Smooth muscle cell (in vitro differentiated cells): ENCODE measurements around the gene ZMYM2. TPM values are rescaled to one million over a fixed set of nuclear protein-coding genes. Genes with fewer than 3 reads are reported as not detected.

Experiments
- DNase-seq: peaks from one replicate; lab custom pipeline; 2025; ENCODE audit not compliant: unreplicated experiment; lab: John Stamatoyannopoulos, UW
- H2AFZ ChIP-seq: fragments of 200-600 bp; sonication (generic); 2 replicates; pipeline ENCODE4 v1.6.0; 2016; ENCODE audit warnings: antibody characterized with exemption, low read depth, mild to moderate bottlenecking
- H3F3A ChIP-seq: fragments of 200-600 bp; sonication (generic); 2 replicates; pipeline ENCODE4 v1.6.0; 2017; ENCODE audit warnings: antibody characterized with exemption, low read depth
- H3K27ac ChIP-seq: fragments of 200-600 bp; sonication (generic); 2 replicates; pipeline ENCODE4 v1.5.1; 2016; ENCODE audit warnings: low read depth, mild to moderate bottlenecking
- H3K27me3 ChIP-seq: fragments of 200-600 bp; sonication (generic); 2 replicates; pipeline ENCODE4 v1.6.1; 2016; ENCODE audit warnings: low read depth, mild to moderate bottlenecking
- H3K36me3 ChIP-seq: fragments of 200-600 bp; sonication (generic); 2 replicates; pipeline ENCODE4 v1.5.1; 2016; ENCODE audit warnings: low read depth
- H3K4me1 ChIP-seq: fragments of 200-600 bp; sonication (generic); 2 replicates; pipeline ENCODE4 v1.5.1; 2016; ENCODE audit warnings: low read depth
- H3K4me2 ChIP-seq: fragments of 200-600 bp; sonication (generic); 2 replicates; pipeline ENCODE4 v1.6.0; 2016; ENCODE audit warnings: mild to moderate bottlenecking
- H3K4me3 ChIP-seq: fragments of 200-600 bp; sonication (generic); 2 replicates; pipeline ENCODE4 v1.5.1; 2016; ENCODE audit warnings: mild to moderate bottlenecking
- H3K79me2 ChIP-seq: fragments of 200-600 bp; sonication (generic); 2 replicates; pipeline ENCODE4 v1.6.0; 2016; ENCODE audit warnings: low read depth, mild to moderate bottlenecking
- H3K9ac ChIP-seq: fragments of 200-600 bp; sonication (generic); 2 replicates; pipeline ENCODE4 v1.6.0; 2016; ENCODE audit warnings: low read depth
- H3K9me3 ChIP-seq: fragments of 200-600 bp; sonication (generic); replicated peaks from 2 replicates; pipeline ENCODE4 v1.5.1; 2016; ENCODE audit warnings: low read depth
- H4K20me1 ChIP-seq: fragments of 200-600 bp; sonication (generic); 2 replicates; pipeline ENCODE4 v1.6.0; 2016; ENCODE audit warnings: low read depth
- WGBS: methylation state at CpG from one replicate; pipeline ENCODE4 v1.1.7; 2016; ENCODE audit warnings: low lambda C conversion rate; 5-methylcytosine and 5-hydroxymethylcytosine counted together
- polyA plus RNA-seq: library from polyadenylated mRNA; unstranded; fragments of >200 nt; fragmentation: Nextera tagmentation; extraction: Ambion mirVana; gene quantifications from 2 replicates; pipeline ENCODE4 v1.2.1, GENCODE V29; 2016
- total RNA-seq: library from RNA; depleted of rRNA; stranded (reverse); fragments of >200 nt; gene quantifications from 2 replicates; pipeline ENCODE4 v1.2.3, GENCODE V29; 2014
- TF ChIP-seq, protein P1 (sequence below): fragments of 200-600 bp; sonication (generic); IDR thresholded peaks from 2 replicates; pipeline ENCODE4 v1.5.1; 2017; ENCODE audit warnings: borderline replicate concordance, mild to moderate bottlenecking, antibody characterized with exemption; ENCODE audit not compliant: insufficient read depth, poor library complexity, severe bottlenecking

The ZMYM2 gene
- total and polyA plus RNA-seq, 2 experiments from 2014 or later: 29.9 to 107 TPM

DNA sequence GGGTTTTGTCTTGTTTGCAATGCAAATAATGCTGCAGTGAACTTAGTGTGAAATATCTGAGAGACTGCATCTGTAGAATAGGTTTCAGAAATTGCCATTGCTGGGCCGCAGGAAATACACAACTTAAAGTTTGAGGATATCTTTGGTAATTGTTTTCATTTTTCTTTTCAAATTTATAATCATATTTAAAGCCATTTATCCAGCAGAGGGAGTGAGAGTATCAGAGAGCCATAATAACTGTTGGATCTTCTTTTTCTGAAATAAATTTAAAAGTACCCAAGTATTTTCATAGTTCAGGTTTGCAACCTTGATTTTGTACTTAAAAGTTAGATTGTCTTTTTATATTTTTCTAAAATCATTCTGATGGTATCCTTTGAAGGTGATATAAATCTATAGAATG lies 99.4 kb downstream of the ZMYM2 start:
- no peak overlapping the region for H3K4me2 ChIP-seq
- TF ChIP-seq, protein P1, sequence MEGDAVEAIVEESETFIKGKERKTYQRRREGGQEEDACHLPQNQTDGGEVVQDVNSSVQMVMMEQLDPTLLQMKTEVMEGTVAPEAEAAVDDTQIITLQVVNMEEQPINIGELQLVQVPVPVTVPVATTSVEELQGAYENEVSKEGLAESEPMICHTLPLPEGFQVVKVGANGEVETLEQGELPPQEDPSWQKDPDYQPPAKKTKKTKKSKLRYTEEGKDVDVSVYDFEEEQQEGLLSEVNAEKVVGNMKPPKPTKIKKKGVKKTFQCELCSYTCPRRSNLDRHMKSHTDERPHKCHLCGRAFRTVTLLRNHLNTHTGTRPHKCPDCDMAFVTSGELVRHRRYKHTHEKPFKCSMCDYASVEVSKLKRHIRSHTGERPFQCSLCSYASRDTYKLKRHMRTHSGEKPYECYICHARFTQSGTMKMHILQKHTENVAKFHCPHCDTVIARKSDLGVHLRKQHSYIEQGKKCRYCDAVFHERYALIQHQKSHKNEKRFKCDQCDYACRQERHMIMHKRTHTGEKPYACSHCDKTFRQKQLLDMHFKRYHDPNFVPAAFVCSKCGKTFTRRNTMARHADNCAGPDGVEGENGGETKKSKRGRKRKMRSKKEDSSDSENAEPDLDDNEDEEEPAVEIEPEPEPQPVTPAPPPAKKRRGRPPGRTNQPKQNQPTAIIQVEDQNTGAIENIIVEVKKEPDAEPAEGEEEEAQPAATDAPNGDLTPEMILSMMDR: peak; percentile 14
- H3K4me3 ChIP-seq: no peak overlapping the region
- no peak for DNase-seq
- H3K4me1 ChIP-seq: no peaks in the 10 kb centered on the region
- peaks cover 7% of the 10 kb centered on the region for H3K79me2 ChIP-seq
- peaks cover 68% of the 10 kb centered on the region for H4K20me1 ChIP-seq
- H3K9me3 ChIP-seq: no peaks in the 10 kb centered on the region
- no peak overlapping the region for H2AFZ ChIP-seq
- H3K36me3 ChIP-seq: peaks cover 57% of the 10 kb centered on the region
- 97% methylated on average over 1 of the region's 1 CpG for WGBS
- H3F3A ChIP-seq: peaks cover 8% of the 10 kb centered on the region
- H3K27ac ChIP-seq: no peak overlapping the region
- no peak overlapping the region for H3K9ac ChIP-seq
- no peaks in the 10 kb centered on the region for H3K27me3 ChIP-seq

DNA sequence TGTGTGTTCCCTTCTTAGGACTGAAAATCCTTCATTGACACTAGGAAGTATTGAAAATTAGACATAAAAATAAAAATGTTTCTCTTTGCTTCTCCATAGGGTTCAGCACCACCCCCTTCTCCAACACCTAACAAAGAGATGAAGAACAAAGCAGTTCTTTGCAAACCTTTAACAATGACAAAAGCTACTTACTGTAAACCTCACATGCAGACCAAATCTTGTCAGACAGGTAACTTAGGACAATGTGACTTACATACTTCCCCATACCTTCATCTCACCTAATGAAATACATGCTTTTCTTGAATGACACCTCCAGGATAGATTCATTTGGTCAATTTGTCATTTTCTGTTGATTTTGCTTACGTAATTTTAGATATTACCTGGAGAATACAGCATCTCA lies 99.9 kb downstream of the ZMYM2 start:
- Histone ChIP-seq H3K27me3 (no peaks in the 10 kb centered on the region), H3K9ac (no peak overlapping the region), H3K4me2 (no peak overlapping the region), H3K36me3 (peaks cover 57% of the 10 kb centered on the region), H3K4me1 (no peaks in the 10 kb centered on the region), H3F3A (peaks cover 8% of the 10 kb centered on the region), H3K27ac (no peak overlapping the region), H3K9me3 (no peaks in the 10 kb centered on the region), H4K20me1 (peaks cover 63% of the 10 kb centered on the region), H3K79me2 (peaks cover 7% of the 10 kb centered on the region), H3K4me3 (no peak overlapping the region), H2AFZ (no peak overlapping the region)
- TF ChIP-seq, protein P1: no peak
- DNase-seq: no peak
- WGBS: 95% methylated on average over 1 of the region's 1 CpG

DNA sequence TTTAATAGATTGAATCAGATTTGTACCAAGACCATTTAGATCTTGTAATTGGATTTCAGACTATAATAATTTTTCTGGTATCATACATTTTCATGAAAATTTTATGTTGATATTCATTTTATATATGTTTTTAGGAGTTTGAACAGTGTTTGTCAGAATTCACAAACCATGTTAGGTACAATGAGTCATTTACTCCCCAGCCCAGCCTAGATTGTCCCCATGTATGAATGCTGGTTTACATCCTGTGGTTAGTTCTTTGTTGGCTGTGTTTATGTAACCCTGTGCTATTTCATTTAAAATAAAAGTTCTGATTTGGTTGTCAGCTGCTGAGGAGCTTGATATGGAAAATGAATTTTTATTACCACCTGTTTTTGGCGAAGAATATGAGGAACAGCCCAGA lies 105.6 kb downstream of the ZMYM2 start:
- Histone ChIP-seq H3K27ac (no peak overlapping the region), H3F3A (peaks cover 19% of the 10 kb centered on the region), H3K9me3 (no peaks in the 10 kb centered on the region), H3K79me2 (no peaks in the 10 kb centered on the region), H3K4me3 (no peak overlapping the region), H3K9ac (no peak overlapping the region), H4K20me1 (peaks cover 45% of the 10 kb centered on the region), H3K27me3 (no peaks in the 10 kb centered on the region), H3K36me3 (peaks cover 66% of the 10 kb centered on the region), H3K4me2 (no peak overlapping the region), H3K4me1 (no peaks in the 10 kb centered on the region), H2AFZ (no peak overlapping the region)
- 97% methylated on average over 1 of the region's 1 CpG for WGBS
- DNase-seq: no peak
- TF ChIP-seq, protein P1: no peak

DNA sequence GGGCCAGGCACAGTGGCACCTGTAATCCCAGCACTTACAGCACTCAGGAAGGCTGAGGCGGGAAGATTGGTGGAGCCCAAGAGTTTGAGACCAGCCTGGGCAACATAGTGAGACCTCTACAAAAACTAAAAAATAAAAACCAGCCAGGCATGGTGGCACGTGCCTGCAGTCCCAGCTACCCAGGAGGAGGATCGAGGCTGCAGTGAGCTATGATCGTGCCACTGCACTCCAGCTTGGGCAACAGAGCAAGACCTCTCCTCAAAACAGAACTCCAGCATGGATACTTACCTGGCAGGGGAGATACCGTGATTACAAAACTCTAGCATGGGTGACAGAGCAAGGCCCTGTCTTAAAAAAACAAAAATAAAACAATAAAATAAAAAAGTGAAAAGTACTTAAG lies 107.0 kb downstream of the ZMYM2 start:
- Histone ChIP-seq H3K27me3 (no peaks in the 10 kb centered on the region), H2AFZ (no peak overlapping the region), H3K4me1 (no peaks in the 10 kb centered on the region), H3K27ac (no peak overlapping the region), H3K9me3 (no peaks in the 10 kb centered on the region), H4K20me1 (peaks cover 57% of the 10 kb centered on the region), H3K79me2 (peaks cover 3% of the 10 kb centered on the region), H3K4me2 (no peak overlapping the region), H3K36me3 (peaks cover 56% of the 10 kb centered on the region), H3F3A (peaks cover 29% of the 10 kb centered on the region), H3K9ac (no peak overlapping the region), H3K4me3 (no peak overlapping the region)
- TF ChIP-seq, protein P1: no peak
- no peak for DNase-seq
- WGBS: 96% methylated on average over 5 of the region's 5 CpGs
